ENCODE results near the gene SGMS1.

DNA sequence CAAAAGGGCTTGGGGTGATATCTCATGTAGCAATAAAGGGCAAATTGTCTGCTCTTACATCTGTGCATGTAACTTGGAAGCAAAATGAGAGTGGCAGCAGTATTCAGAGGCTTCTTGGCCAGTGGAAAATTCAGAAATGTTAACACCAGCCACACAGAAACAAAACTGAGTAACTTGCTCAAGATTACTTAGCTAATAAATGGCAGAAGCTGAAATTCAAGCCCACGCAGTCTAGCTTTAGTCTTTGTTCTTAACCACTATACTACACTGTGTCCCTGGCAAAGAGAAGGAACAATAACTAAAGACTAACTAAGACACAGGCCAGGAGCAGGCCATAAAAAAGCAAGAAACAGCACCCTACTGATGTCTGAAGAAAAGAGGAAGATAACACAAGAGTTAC lies 186.5 kb downstream of the SGMS1 start:
- TF ChIP-seq, protein P1, sequence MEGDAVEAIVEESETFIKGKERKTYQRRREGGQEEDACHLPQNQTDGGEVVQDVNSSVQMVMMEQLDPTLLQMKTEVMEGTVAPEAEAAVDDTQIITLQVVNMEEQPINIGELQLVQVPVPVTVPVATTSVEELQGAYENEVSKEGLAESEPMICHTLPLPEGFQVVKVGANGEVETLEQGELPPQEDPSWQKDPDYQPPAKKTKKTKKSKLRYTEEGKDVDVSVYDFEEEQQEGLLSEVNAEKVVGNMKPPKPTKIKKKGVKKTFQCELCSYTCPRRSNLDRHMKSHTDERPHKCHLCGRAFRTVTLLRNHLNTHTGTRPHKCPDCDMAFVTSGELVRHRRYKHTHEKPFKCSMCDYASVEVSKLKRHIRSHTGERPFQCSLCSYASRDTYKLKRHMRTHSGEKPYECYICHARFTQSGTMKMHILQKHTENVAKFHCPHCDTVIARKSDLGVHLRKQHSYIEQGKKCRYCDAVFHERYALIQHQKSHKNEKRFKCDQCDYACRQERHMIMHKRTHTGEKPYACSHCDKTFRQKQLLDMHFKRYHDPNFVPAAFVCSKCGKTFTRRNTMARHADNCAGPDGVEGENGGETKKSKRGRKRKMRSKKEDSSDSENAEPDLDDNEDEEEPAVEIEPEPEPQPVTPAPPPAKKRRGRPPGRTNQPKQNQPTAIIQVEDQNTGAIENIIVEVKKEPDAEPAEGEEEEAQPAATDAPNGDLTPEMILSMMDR (IDR thresholded peaks at IDR 0.05 in 8 of 11, conservative IDR thresholded peaks at IDR 0.05 in 3 of 11): no peak
- no peak for TF ChIP-seq POLR2A (IDR thresholded peaks at IDR 0.05)
- no peak for TF ChIP-seq POLR2AphosphoS5 (IDR thresholded peaks at IDR 0.05)
